Activated CD8-positive, alpha-beta T cell treated with anti-CD3 and anti-CD28 coated beads, Interleukin-2, amount 10 ng/mL, durations not matched to agents 7 days and 5 days (primary cell): ENCODE results near the gene MMD. TPM values are rescaled to one million over a fixed set of nuclear protein-coding genes. Genes with fewer than 3 reads are reported as not detected.
"Not testable (repeated sequence)": the region's sequence is repeated elsewhere in the genome, so short reads cannot be mapped to it uniquely, and the experiment has no call there.

Experiments
- ATAC-seq: fragments of 150-1000 bp; cut with Tn5 transposase; one replicate; pipeline ENCODE4 v1.10.0; 2021; ENCODE audit warnings: moderate library complexity
- CTCF ChIA-PET: fragments of 350-600 bp; sonication (Branson Sonifier 250); formaldehyde crosslinking; loops from one replicate; lab custom pipeline; 2021; ENCODE audit warnings: antibody characterized with exemption; lab: Charles Lee
- POLR2A ChIA-PET: fragments of 350-600 bp; sonication (Branson Sonifier 250); formaldehyde crosslinking; loops from one replicate; lab custom pipeline; 2021; ENCODE audit warnings: antibody characterized with exemption; lab: Charles Lee
- DNase-seq: peaks from one replicate; pipeline ENCODE4 v3.0.0-alpha.2; 2020
- H3K27ac Mint-ChIP-seq: one replicate; pipeline ENCODE4 v1.8.0; 2021; ENCODE audit warnings: mild to moderate bottlenecking, mixed read lengths
- H3K27me3 Mint-ChIP-seq: one replicate; pipeline ENCODE4 v1.8.0; 2021; ENCODE audit warnings: low read depth, mixed read lengths
- H3K36me3 Mint-ChIP-seq: one replicate; pipeline ENCODE4 v1.8.0; 2021; ENCODE audit warnings: low read depth, mixed read lengths
- H3K4me1 Mint-ChIP-seq: one replicate; pipeline ENCODE4 v1.8.0; 2021; ENCODE audit warnings: low read depth, mixed read lengths
- H3K4me3 Mint-ChIP-seq: one replicate; pipeline ENCODE4 v1.8.0; 2021; ENCODE audit warnings: mild to moderate bottlenecking, mixed read lengths
- H3K9me3 Mint-ChIP-seq: one replicate; pipeline ENCODE4 v1.8.0; 2022; ENCODE audit warnings: mixed read lengths; ENCODE audit not compliant: insufficient read depth
- total RNA-seq, 2 experiments: library from RNA; stranded (reverse); gene quantifications; one replicate each; pipeline ENCODE4 v1.2.3, GENCODE V29; 2021

Gene MMD
- total RNA-seq, 2 experiments from 2014 or later: 39.4 to 41.3 TPM

DNA sequence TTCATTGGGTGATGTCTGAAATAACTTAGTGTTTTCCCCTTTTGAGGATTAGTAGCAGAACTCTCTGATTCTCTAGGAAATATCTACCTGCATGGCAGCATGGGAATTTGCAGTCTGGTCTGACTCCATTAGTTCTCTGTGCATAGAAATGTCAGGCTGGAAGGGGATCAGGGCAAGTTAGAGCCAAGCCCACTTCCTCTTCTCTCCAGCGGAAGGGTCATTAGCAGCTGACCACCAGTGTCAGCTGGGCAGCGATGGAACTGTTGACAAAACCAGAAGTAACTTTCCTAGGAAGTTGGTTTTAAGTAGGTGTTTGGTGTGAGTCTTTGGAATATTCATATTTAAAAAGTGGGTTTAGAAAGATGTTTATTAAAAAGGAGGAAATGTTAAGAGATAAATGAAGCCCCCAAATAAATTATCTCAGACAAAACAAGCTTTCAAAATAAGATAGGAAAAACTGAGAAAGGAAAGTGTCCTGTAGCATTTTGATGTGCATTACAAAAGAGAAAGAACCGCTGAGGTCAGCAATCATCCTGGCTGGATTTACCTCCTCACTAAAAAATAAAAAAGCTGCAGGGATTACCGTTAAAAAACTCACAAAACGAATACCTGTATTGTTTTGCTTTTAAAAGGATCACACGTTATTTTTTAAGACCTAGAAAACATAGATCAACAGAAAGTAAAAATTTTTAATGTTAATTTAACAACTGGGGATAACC lies 32.4 kb upstream of the MMD start:
- ChIA-PET CTCF (no interaction called here), POLR2A (no interaction called here)
- ATAC-seq: no peak
- H3K27me3 Mint-ChIP-seq: peaks cover 16% of the 10 kb centered on the region
- no peaks in the 10 kb centered on the region for H3K9me3 Mint-ChIP-seq
- H3K27ac Mint-ChIP-seq: no peak overlapping the region
- no peaks in the 10 kb centered on the region for H3K36me3 Mint-ChIP-seq
- no peak for DNase-seq
- H3K4me3 Mint-ChIP-seq: no peak overlapping the region
- peaks cover 24% of the 10 kb centered on the region for H3K4me1 Mint-ChIP-seq

GRCh38 chr17:55452139-55452790 lies 30.6 kb upstream of the MMD start:
- Mint-ChIP-seq H3K36me3 (no peaks in the 10 kb centered on the region), H3K4me1 (peaks cover 21% of the 10 kb centered on the region), H3K27me3 (peaks cover 16% of the 10 kb centered on the region), H3K27ac (peak overlapping the region; percentile 16), H3K4me3 (no peak overlapping the region), H3K9me3 (no peaks in the 10 kb centered on the region)
- ChIA-PET POLR2A (interaction anchor here (0.5 kb wide), 1 partner anchor 64 kb away, joined by 3 read pairs; no protein-coding TSS in a partner anchor), CTCF (no interaction called here)
- DNase-seq (no peak), ATAC-seq (no peak)

- Mint-ChIP-seq H3K9me3 (no peaks in the 10 kb centered on the region), H3K4me3 (no peak overlapping the region), H3K4me1 (peaks cover 21% of the 10 kb centered on the region), H3K36me3 (no peaks in the 10 kb centered on the region), H3K27me3 (peaks cover 15% of the 10 kb centered on the region), H3K27ac (no peak overlapping the region)
- ATAC-seq (no peak), DNase-seq (no peak)
- CTCF ChIA-PET: no interaction called here
- POLR2A ChIA-PET: interaction anchor here (0.5 kb wide), 1 partner anchor 64 kb away, joined by 3 read pairs; no protein-coding TSS in a partner anchor
These were observed 30.1 kb upstream of the MMD start for GRCh38 chr17:55451758-55452138.

DNA sequence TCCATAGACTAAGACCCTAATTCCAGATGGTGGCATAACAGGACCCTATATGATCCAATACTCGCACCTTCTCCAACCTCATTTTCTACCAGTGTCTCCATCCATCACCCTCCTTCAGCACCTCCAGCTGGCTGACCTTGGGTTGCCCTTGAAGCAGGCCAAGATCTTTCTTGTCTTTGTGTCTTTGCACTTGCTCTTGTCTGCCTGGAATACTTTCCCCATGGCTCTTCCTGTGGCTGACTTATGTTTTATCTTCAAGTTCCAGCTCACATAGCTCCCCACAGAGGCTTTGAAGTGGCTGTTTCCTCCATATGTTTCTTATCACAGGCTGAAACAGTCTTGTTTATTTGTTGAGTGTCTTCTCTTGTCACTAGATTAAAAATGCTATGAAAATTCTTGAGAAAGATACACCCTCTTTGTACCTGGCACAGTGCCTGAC lies 29.6 kb upstream of the MMD start:
- ATAC-seq (no peak), DNase-seq (no peak)
- Mint-ChIP-seq H3K27ac (no peak overlapping the region), H3K4me1 (peaks cover 21% of the 10 kb centered on the region), H3K36me3 (no peaks in the 10 kb centered on the region), H3K4me3 (no peak overlapping the region), H3K27me3 (peaks cover 12% of the 10 kb centered on the region), H3K9me3 (no peaks in the 10 kb centered on the region)
- POLR2A ChIA-PET: no interaction called here
- CTCF ChIA-PET: no interaction called here

DNA sequence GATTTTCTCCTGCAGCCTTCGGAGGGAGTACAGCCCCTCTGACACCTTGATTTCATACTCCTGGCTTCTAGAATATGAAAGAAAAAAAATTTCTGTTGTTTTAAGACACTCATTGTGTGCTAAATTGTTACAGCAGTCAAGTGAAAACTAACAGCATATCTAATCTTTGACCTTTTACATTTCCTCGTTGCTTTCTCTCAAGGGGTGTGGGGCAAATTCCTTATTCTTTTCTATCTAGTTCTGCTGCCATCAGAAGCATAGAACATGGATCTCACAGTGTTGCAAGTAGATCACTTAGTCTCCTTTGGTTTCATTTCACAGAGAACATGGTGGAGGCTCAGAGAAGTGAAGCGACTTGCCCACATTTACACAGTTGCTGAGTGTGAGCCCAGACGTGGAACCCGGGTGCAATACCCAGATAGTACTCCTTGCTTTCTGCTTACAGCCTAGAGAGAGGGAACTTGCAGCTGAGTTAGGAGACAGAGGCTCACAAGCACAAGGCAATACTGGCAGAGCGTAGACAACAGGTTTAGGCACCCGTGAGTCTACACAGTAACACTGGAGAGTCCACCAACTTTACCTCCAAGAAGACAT lies 28.7 kb upstream of the MMD start:
- POLR2A ChIA-PET: no interaction called here
- Mint-ChIP-seq H3K4me1 (peaks cover 21% of the 10 kb centered on the region), H3K27ac (no peak overlapping the region), H3K4me3 (no peak overlapping the region), H3K9me3 (no peaks in the 10 kb centered on the region), H3K36me3 (no peaks in the 10 kb centered on the region), H3K27me3 (peaks cover 8% of the 10 kb centered on the region)
- ATAC-seq (no peak), DNase-seq (no peak)
- CTCF ChIA-PET: no interaction called here

GRCh38 chr17:55448681-55449080 lies 27.0 kb upstream of the MMD start:
- peaks cover 22% of the 10 kb centered on the region for H3K4me1 Mint-ChIP-seq
- H3K27ac Mint-ChIP-seq: no peak overlapping the region
- POLR2A ChIA-PET: no interaction called here
- no peak overlapping the region for H3K4me3 Mint-ChIP-seq
- DNase-seq (no peak), ATAC-seq (no peak)
- CTCF ChIA-PET: no interaction called here
- no peaks in the 10 kb centered on the region for H3K36me3 Mint-ChIP-seq
- H3K9me3 Mint-ChIP-seq: no peaks in the 10 kb centered on the region
- peaks cover 3% of the 10 kb centered on the region for H3K27me3 Mint-ChIP-seq

DNA sequence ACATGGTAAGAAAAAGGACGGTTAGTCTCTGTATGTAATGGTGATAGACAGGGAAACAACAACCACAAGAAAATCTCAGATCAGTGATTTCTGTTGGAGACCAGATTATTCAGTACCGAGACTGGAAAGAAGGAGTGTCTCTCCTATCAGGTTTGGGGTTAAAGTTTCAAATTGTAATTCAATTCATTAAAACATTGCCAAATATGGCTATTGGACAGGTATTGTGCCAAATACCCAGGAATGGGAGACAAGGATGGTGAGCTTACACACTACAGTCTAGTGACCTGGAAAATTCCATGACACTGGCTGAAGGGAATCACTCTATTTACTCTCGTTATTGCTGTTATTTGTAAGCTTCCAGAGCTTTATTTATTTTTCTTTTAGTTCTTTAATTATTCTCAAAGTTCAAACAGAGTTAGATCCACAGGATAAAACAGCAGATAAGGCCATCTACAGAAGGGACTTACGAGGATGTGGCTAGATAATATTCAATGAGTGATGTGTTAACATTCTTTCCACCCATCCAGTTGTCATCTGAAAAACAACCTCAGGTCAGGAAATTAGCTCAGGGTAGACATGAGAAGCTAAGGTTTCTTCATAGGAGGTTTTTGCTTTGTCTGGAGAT lies 25.1 kb upstream of the MMD start:
- H3K27me3 Mint-ChIP-seq: peaks cover 3% of the 10 kb centered on the region
- no peaks in the 10 kb centered on the region for H3K36me3 Mint-ChIP-seq
- no peak overlapping the region for H3K4me3 Mint-ChIP-seq
- ATAC-seq (no peak), DNase-seq (no peak)
- H3K4me1 Mint-ChIP-seq: peaks cover 11% of the 10 kb centered on the region
- ChIA-PET POLR2A (no interaction called here), CTCF (interaction anchor here (1.2 to 1.4 kb wide), 2 partner anchors 80 to 155 kb away, joined by 3 read pairs; no protein-coding TSS in a partner anchor)
- no peaks in the 10 kb centered on the region for H3K9me3 Mint-ChIP-seq
- no peak overlapping the region for H3K27ac Mint-ChIP-seq

- POLR2A ChIA-PET, H3K4me3 Mint-ChIP-seq, H3K27me3 Mint-ChIP-seq, H3K9me3 Mint-ChIP-seq, H3K27ac Mint-ChIP-seq, H3K4me1 Mint-ChIP-seq, DNase-seq, ATAC-seq, H3K36me3 Mint-ChIP-seq: not testable (repeated sequence)
- CTCF ChIA-PET: interaction anchor here (1.2 to 1.4 kb wide), 2 partner anchors 81 to 156 kb away, joined by 3 read pairs; no protein-coding TSS in a partner anchor
These were observed 24.4 kb upstream of the MMD start for GRCh38 chr17:55446004-55446403.

DNA sequence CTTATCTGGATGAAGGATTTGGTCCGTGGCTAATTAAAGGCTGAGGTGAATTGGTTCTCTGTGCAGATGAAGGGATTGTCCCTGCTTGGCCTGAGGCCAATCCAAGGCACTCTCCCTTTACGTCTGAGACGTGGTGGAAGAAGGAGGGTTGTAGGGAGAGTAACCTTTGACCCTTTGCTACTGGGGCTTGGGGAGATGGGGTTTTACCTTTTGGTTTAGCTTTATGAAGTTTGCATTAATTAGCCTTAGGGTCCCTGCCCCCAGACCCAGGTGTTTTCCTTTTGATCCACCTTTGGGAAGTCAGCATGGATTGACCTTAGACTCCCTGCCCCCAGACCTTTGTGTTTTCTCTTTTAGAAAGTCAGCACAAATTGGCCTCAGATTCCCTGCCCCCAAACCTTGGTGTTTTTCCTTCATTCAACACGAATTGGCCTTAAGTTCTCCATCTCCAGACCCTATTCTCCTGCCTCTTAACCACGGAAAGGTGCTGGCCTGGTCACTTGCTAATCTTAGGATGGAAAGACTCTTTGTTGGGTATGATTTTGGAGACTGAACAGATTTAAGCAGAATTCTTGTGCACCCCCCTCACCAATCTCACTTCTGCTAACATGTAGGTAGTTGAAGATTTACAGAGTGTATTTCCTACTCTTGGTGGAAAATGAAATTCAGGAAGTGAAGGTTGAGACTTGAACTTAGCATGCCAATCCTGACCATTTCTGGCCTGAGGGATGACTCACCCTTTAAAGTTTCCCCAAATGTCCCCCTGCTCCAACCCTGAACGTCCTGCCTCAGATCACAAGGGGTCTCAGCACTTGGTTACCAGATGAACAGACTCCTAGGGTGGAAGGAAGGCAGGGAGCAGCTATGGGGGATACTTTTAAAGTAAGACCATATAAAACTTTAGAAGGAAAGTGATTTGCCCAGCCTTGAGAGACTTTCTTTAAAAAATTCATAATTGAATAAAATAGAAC lies 23.1 kb upstream of the MMD start:
- peak overlapping the region; percentile 43 for H3K27ac Mint-ChIP-seq
- no peak for DNase-seq
- no peak overlapping the region for H3K4me3 Mint-ChIP-seq
- ChIA-PET CTCF (no interaction called here), POLR2A (no interaction called here)
- H3K4me1 Mint-ChIP-seq: peaks cover 3% of the 10 kb centered on the region
- H3K36me3 Mint-ChIP-seq: no peaks in the 10 kb centered on the region
- H3K9me3 Mint-ChIP-seq: no peaks in the 10 kb centered on the region
- peaks cover 4% of the 10 kb centered on the region for H3K27me3 Mint-ChIP-seq
- no peak for ATAC-seq

- Mint-ChIP-seq H3K4me3 (no peak overlapping the region), H3K4me1 (peaks cover 3% of the 10 kb centered on the region), H3K36me3 (no peaks in the 10 kb centered on the region), H3K27me3 (peaks cover 6% of the 10 kb centered on the region), H3K27ac (no peak overlapping the region), H3K9me3 (no peaks in the 10 kb centered on the region)
- CTCF ChIA-PET: no interaction called here
- no peak for DNase-seq
- POLR2A ChIA-PET: no interaction called here
- ATAC-seq: no peak
These were observed 22.3 kb upstream of the MMD start for GRCh38 chr17:55443904-55444303.
